Hematopoietic multipotent progenitor cell (in vitro differentiated cells): ENCODE data around the gene PRDM7. TPM values are rescaled to one million over a fixed set of nuclear protein-coding genes. Genes with fewer than 3 reads are reported as not detected.

Experiments used
- DNase-seq, 3 donors: peaks; one replicate each; pipeline ENCODE4 v3.0.0-alpha.2; 2011 to 2015; ENCODE audit warnings: low read depth in 2 of 3, low spot score in 2 of 3
- total RNA-seq: library from RNA; depleted of rRNA; stranded (reverse); fragments of >200 nt; gene quantifications from one replicate; pipeline ENCODE4 v1.2.3, GENCODE V29; 2012

Gene PRDM7
- total RNA-seq, 1 donor = not detected

DNA sequence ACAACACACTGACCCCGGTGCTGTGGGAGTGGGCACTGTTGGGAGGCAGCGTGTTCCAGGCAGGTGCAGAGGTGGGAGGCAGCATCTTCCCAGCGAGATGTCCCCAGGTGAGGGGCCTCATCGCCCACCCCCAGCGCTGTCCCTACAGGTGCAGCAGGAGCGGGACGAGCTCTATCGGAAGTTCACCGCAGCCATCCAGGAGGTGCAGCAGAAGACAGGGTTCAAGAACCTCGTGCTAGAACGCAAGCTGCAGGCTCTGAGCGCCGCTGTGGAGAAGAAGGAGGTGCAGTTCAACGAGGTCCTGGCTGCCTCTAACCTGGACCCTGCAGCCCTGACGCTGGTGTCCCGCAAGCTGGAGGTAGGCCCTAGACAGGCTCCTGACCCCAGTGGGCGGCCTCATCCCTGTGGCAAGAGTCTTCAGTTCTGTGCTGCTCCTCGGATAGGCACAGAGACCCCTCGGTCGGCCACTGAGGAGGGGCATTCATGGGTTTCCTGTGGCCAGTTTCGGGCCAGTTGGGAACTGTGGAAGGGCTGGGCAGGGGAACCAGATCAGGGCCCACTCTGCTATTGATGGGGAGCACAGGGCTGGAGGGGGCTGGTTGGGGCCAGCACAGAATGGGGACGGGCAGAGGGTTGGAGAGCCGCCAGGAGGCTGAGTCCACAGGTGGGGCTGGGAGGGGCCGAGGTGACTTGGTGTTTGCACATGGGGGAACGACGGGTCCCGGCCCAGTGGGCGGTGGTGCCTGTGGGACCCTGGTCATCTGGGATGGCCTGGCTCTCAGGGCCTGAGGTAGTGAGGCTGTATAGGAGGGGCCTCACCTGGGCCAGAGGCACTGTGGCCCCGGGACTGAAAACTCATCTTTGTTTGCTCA lies 36.7 kb downstream of the PRDM7 start:
- DNase-seq = no peak

DNA sequence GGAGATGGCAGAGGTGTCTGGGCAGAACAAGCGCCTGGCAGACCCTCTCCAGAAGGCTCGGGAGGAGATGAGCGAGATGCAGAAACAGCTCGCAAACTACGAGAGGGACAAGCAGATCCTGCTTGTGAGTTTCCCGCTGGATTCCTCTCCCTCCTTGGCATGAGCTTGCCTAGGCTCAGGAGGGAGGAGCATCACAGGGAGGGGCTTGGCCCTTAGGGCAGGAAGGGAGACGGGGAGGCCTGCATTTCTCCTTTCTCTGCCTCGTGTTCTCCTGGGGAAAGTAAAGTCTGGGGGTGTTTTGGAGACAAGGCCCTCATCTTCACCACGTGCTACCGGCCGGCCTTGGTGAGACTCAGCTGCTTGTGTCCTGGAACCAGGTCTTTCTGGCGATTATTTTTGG lies 39.9 kb downstream of the PRDM7 start:
- no peak for DNase-seq

DNA sequence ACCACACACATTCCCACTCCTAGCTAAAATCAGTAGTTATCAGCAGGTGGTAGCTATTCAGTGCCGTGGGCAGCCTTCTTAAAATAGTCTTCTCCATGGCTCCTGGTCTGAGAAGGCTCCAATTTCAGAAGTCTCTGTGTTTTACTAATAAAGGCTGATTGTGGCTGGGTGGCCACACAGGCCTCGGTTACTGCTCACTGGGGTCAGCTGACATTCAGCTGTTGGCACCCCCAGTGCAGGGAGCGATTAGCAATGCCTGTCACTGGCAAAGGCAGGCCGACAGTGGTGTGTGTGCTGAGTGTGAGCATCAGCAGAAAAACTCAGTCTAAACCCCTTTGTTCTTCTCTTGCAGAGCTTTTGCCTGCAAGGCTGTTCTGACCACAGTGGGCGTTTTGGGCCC lies 41.2 kb downstream of the PRDM7 start:
- no peak for DNase-seq

DNA sequence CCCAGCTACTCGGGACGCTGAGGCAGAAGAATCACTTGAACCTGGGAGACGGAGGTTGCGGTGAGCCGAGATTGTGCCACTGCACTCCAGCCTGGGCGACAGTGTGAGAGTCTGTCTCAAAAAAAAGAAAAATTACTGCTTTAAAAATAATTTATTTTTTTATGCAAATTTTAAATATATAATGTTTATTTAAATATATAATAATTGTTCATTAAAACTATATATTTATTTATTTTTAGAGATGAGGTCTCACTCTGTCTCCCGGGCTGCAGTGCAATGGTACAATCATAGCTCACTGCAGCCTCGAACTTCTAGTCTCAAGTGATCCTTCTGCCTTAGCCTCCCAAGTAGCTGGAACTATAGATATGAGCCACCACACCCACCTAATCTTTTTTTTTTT lies 42.6 kb downstream of the PRDM7 start:
- no peak for DNase-seq

DNA sequence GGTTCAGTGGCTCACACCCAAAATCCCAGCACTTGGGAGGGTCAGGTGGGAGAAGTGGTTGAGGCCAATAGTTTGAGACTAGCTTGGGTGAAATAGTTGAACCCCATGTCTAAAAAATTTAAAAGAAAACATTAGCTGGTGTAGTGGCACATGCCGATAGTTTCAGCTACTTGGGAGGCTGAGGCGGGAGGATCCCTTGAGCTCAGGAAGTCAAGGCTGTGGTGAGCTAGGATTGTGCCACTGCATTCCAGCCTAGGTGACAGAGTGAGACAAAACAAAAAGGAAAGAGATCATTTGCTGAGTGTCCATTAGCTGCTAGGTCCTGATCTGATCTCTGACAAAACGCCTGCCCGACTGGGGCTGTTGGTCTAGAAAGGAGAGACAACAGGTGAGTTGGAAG lies 43.7 kb downstream of the PRDM7 start:
- no peak for DNase-seq

DNA sequence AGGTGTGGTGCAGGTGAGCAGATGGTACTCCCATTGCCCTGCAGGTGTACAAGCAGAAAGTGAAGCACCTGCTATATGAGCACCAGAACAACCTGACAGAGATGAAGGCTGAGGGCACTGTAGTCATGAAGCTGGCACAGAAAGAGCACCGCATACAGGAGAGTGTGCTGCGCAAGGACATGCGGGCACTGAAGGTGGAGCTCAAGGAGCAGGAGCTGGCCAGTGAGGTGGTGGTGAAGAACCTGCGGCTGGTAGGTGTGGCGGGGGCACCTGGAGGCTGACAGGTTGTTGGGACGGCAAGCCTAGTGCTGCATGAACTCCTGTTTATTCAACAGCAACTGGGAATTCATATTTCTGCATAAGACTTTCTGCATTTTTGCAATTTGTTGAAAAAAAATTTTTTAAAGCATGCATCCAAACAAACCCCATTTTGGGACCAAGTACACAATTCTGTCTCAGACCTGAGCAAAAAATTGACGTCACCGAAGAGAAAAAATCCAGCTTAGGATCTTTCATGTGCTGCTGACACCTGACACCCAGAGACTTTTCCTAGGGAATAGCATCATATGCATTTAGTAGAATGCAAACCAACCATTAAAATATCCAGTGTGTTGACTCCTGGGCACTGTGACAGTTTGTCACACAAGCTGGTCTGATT lies 44.3 kb downstream of the PRDM7 start:
- no peak for DNase-seq

DNA sequence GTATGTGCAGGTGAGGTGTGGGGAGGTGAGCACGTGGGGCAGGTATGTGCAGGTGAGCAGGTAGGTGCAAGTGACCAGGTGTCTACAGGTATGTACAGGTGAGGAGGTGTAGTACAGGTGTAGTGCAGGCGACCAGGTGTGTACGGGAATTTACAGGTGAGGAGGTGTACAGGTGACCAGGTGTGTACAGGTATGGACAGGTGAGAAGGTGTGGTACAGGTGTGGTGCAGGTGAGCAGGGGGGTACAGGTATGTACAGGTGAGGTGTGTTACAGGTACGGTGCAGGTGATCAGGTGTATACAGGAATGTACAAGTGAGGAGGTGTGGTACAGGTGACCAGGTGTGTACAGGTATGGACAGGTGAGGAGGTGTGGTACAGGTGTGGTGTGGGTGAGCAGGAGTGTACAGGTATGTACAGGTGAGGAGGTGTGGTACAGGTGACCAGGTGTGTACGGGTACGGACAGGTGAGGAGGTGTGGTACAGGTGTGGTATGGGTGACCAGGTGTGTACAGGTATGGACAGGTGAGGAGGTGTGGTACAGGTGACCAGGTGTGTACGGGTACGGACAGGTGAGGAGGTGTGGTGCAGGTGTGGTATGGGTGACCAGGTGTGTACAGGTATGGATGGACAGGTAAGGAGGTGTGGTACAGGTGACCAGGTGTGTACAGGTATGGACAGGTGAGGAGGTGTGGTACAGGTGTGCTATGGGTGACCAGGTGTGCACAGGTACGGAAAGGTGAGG lies 45.0 kb downstream of the PRDM7 start:
- DNase-seq = peak in 1 of 3 donors; percentile 44

DNA sequence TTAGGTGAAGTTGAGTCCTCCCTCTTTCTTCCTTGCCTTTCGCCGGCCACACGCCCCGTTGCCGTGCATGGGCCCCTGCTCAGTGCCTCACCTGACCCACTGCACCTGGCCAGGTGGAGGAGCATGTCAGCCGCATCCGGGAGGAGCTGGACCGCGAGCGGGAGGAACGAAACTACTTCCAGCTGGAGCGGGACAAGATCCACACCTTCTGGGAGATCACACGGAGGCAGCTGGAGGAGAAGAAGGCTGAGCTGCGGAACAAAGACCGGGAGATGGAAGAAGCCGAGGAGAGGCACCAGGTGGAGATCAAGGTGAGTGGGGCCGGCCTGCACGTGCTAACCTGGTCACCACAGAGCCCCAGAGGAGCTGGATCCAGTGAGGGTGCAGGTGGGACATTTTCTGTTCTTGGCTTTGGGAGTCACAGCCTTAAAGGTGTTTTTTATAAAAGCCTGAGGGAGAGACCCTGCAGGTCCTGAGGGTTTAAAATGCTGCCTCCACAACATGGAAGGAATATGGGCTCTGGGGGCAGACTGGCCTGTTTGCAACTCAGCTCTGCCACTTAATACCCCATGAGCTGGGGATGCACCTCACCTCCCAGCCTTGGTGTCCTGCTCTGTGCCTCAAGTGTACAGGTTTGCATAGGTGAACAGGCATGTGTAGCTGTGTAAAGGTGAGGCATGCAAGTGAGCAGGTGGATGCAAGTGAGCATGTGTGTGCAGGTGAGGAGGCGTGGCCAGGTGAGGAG lies 45.8 kb downstream of the PRDM7 start:
- no peak for DNase-seq

DNA sequence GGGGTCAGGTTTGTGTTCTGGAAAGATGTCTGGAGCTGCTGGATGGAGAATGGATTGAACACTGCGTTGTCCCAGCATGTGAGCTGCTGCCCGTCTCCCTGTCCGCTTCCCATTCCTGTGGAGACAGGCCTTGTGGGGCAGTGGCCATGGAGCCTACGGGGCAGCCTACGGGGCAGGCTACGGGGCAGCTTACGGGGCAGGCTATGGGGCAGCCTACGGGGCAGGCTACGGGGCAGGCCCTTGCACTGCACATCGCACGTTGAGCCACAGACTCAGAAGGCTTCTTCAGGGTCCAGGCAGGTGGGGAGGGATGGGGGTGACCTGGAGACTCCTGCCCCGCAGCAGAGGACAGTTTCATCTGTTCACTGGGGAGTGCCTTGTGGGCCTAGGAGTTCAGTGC lies 48.1 kb downstream of the PRDM7 start:
- DNase-seq = no peak

DNA sequence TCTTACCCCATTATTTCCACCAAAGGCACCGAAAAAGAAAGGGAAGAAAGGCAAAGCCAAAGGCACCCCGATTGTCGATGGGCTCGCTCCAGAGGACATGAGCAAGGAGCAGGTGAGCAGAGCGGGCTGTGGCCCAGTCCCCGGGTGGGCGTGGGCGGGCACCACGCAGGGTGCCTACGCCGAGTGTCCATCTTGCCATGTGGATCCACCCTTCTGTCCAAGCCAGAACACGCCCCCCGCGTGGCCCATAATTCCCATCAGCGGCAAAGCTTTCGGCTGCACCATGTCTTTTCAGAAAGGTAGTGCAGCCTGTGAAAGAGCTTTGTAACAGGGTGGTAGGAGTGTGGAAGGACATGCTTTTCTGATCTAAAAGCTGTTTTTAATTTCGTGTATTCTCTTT lies 49.5 kb downstream of the PRDM7 start:
- no peak for DNase-seq

DNA sequence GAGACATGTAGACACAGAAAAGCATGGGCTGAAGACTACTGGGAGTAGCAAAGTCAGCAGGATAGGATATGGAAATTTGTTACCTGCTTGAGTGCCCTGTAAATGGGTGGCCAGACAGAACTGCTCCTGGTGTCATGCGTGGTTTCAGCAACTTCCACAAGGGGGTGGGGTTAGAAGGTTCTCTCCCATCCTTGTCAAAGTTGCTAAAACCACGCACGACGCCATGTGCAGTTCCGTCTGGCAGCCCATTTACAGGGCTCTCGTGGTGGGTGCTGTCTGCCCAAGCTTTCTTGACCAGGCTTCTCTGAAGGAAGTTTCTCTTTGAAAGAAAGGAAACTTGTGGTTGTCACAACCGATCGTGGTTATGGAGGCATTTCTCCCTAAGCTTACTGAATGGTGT lies 51.0 kb downstream of the PRDM7 start:
- no peak for DNase-seq

DNA sequence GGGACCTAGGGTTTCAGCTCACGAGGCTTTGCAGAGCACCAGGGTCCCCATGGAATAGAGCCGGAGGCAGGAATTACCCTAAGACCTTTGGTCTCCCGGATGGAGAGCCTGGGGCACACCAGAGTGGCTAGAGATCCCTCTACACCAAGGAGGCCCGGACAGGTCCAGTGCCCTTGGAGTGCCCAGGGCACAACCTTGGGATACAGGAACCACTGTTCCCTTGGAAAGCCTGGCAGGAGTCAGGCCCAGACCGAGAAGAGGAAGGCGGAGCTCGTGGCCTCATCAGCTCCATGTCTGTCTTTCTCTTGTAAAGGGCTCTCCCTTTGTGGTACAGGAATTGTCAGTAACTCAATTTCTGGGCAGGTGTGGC lies 54.1 kb downstream of the PRDM7 start:
- DNase-seq = no peak

DNA sequence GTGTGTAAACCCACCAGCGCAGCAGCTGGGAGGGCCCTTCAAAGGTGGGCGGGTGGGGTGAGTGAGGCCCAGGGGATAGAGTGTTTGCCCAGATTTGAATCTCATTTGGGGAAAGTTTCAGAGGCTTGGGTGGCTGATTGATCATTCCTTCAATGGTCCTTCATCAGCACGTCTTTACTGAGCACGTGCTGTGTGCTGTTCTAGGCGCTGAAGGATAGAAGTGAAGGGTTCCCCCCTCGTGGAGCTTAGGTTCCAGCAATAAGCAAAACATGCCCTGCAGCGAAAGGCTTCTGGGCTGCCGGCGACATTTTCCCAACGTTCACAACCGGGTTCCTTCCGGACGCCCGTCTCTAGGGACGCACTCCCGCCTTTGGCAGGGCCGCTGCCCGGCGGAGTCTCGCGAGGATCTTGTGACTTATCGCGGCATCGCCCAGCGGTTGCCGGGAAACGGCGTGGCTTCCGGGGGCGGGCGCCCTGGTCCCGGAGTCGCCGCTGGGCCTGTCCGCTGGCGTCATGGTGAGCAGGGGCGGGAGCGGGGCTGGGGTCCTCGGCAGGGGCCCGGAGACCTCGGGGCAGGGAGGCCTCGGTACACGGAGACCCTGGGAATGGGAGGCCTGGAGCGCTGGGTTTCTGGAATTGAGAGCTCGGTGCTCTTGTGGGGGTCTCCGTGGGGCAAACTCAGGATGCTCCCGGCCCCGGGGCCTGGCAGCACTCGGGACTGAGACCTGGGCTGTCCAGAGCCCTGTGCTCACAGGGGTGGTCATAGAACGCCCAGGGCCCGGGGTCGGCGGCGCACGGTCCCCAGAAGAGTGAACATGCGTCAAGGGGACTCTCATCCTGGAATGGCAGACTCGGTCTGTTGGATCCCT lies 54.7 kb downstream of the PRDM7 start:
- peak; percentile 54 to 78 (median 77) for DNase-seq

DNA sequence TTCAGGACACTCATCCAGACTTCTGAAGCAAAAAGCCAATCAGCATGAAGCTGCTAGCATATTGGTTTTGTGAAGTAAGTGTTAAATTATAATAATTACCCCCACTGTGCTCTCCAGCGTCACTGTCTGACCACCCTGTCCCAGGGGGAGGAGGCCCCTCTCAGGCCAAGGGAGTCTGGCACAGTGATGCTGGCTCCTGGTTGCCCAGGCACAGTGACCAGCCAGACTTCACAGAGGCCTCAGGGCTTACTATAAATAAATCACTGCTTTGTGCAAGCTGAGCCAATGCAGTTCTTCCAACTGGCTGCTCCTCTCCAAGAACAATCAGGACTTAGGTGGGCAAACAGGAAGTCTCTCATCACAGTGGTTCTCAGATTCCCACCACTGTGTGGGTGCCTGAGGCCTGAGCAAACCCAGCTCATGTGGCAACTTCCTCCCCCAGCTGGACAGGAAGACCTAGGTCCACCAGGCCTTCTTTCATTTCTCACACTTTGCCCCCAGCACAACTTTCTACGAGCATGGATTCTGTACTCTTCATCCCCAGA lies 56.2 kb downstream of the PRDM7 start:
- DNase-seq = no peak

DNA sequence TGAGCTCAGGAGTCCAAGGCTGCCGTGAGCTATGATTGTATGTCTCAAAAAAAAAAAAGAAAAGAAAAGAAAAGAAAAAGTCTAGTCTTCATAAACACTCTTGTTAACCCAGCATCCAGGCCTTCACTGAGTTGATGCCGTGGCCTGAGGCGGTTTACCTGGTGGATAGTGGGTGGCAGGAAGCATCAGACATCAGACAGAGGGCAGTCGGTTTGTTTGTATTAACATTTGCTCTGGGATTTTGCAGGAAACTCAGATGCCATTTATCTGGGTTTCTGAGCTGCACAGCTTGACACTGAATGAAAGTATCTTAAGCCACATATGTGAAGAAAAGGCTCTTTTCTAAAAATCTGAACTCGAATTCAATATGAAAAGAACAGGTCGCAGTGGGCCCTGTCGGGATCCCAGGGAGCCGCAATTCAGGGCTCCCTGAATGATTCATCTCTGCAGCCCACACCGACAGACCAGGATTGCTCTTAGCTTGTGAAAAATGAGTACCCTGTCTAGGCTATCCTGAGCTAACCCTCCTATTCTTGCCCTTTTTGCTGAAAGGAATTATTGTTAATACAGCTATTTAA lies 56.8 kb downstream of the PRDM7 start:
- DNase-seq = no peak

DNA sequence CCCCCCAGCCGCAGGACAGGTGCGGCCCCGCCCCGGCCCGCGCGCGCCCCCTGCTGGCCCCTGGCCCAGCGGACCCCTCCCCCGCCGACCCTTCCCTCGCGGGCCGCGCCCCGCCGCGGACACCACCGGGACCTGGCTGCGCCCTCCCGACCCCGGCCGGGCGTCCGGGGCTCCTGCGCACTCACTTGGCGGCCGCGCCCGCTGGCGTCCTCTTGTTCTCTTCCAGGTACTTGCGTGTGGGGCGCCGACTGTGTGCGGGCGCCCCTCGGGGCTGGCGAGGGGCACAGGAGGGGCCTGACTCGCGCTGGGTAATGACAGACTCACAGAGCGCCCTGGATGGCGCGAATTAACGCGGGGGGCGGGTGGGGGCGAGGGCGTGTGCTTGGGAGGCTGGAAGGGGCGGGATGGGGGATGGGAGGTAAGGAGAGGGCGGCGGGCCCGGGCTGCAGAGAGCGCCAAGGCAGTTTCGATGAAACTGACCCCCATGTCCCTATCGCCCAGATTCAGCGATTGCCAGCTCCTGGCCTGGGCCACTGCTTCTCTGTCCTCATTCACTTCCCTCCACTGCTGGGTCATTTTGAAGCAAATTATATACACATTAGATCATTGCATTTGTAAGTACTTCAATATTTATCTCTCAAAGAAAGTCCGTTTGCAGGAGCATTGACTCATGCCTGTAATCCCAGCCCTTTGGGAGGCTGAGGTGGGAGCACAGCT lies 57.4 kb downstream of the PRDM7 start:
- peak in 2 of 3 donors; percentile 53 to 56 for DNase-seq

DNA sequence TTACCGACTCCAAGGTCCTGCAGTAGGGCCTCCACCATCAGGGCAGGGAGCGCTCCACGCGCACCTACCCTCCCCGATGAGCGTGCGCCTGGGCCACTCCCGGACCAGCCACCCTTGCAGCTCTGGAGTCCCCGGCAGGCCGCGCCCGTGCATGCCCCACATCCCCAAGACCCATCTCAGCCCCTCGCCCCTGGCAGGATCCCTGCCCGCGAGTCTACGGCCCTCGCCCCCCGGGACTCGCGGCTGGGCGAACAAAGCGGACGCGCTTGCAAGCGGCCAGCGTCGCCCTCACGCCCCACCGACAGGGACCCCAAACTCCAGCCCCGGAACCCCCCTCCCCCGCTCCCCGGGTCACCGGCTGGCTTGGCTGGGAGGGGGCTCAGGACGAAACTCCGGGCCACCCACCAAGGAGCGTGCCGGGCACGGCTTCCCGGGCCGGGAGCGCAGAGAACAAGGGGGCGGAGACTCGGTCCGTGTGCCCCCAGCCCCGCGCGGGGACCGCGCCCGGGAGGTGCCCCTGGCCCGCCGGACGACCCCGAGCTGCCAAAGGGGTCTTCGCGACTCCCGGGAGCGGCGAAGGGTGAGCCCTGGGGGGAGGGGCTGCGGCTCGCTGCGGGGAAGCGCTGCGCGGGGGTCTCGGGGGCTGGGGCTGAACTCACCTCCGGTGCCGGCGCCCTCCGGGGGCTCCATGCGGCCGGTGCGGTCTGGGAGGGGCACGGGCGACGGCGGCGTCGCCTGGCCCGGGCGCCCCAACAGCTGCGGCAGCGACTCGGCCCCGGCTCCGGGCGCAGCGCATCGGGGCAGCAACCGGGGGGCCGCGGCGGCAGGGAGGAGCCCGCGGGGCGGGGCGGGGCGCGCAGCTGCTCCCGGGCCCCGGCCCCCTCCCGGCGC lies 58.2 kb downstream of the PRDM7 start, which contains the start of gene DBNDD1:
DBNDD1 (minus strand) TSS at position 805 of the 891 bp plus-strand sequence; CDS start at position 690, 115 bp downstream.
- DNase-seq = no peak

DNA sequence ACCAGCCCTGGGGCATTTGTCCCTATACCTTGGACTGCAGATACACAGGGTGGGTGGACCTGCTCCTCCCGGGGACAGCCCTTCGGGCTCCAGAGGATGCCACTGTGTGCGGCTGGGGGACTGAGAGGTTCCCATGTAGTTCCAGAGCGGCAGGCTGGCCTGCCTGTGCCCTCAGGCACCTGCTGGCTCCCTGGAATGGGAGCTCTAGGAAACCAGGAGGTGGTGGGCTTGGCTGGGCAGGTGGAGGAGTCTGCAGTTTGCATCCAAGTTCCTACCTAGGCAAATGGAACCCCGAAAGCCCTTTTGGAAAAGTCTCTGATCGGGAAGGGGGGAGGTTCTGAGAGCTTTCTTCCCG lies 58.9 kb downstream of the PRDM7 start:
- no peak for DNase-seq
